ENCODE results near the gene TYMS. TPM values are rescaled to one million over a fixed set of nuclear protein-coding genes. Genes with fewer than 3 reads are reported as not detected.
A peak's percentile ranks its signal among the peaks of the same experiment; 100 is the strongest.

The TYMS gene
- total RNA-seq, 4 donors from 2014 or later: 0.26 to 28.6 (median 4.8) TPM; not detected in 1

DNA sequence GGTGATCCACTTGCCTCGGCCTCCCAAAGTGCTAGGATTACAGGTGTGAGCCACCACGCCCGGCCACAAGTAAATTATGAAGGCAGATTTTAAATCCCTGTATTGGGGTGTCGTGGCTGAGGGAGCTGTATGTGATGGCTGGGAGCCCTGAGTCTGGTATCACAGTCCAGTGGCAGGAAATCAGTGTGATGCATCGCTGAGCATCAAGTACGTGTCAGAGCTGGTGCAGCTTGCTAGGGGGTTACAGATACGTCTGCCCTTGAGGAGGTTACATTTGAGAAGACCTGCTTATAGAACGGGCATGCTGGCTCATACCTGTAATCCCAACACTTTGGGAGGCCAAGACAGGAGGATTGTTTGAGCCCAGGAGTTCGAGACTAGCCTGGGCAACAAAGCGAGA, 50.6 kb downstream of the TYMS start:
- no peaks in the 10 kb centered on the region for H3K36me3 ChIP-seq
- no peak for DNase-seq
- H3K27me3 ChIP-seq: no peaks in the 10 kb centered on the region
- peaks cover 3 to 7% of the 10 kb centered on the region in 2 donors for H3K4me1 ChIP-seq
- intact Hi-C loops (cut with DNase I; ENCODE audit: low total_unique reads): no loop called here
- no peak overlapping the region for H3K4me3 ChIP-seq
- no peak overlapping the region for H3K27ac ChIP-seq
- no peaks in the 10 kb centered on the region for H3K9me3 ChIP-seq
- no peak for TF ChIP-seq POLR2A (IDR thresholded peaks at IDR 0.05)
- TF ChIP-seq, protein P1, sequence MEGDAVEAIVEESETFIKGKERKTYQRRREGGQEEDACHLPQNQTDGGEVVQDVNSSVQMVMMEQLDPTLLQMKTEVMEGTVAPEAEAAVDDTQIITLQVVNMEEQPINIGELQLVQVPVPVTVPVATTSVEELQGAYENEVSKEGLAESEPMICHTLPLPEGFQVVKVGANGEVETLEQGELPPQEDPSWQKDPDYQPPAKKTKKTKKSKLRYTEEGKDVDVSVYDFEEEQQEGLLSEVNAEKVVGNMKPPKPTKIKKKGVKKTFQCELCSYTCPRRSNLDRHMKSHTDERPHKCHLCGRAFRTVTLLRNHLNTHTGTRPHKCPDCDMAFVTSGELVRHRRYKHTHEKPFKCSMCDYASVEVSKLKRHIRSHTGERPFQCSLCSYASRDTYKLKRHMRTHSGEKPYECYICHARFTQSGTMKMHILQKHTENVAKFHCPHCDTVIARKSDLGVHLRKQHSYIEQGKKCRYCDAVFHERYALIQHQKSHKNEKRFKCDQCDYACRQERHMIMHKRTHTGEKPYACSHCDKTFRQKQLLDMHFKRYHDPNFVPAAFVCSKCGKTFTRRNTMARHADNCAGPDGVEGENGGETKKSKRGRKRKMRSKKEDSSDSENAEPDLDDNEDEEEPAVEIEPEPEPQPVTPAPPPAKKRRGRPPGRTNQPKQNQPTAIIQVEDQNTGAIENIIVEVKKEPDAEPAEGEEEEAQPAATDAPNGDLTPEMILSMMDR (IDR thresholded peaks at IDR 0.05): no peak

DNA sequence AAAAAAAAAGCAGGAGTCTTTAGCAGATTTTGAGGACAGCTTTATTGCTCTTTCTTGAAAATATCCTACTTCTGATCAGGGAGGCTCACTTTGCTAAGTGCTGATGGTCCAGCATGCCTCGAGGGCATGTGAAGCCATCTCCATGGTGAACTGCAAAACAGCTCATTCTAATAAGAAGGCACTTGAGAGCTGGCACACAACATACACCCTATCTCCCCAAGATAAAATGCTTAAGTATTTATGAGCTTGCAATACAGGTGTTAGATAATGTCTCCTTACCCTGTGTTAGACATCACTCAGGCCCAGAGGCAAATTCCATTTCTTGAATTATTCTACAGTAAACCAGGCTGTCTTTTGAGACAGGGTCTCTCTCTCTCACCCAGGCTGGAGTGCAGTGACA, 52.3 kb downstream of the TYMS start:
- no peak overlapping the region for H3K4me3 ChIP-seq
- H3K27ac ChIP-seq: no peak overlapping the region
- H3K27me3 ChIP-seq: no peaks in the 10 kb centered on the region
- no peaks in the 10 kb centered on the region for H3K9me3 ChIP-seq
- no peak for TF ChIP-seq POLR2A (IDR thresholded peaks at IDR 0.05)
- TF ChIP-seq, protein P1 (IDR thresholded peaks at IDR 0.05): no peak
- no peak for DNase-seq
- H3K36me3 ChIP-seq: no peaks in the 10 kb centered on the region
- H3K4me1 ChIP-seq: peaks cover 3 to 7% of the 10 kb centered on the region in 2 donors
- intact Hi-C loops (cut with DNase I; ENCODE audit: low total_unique reads): no loop called here

DNA sequence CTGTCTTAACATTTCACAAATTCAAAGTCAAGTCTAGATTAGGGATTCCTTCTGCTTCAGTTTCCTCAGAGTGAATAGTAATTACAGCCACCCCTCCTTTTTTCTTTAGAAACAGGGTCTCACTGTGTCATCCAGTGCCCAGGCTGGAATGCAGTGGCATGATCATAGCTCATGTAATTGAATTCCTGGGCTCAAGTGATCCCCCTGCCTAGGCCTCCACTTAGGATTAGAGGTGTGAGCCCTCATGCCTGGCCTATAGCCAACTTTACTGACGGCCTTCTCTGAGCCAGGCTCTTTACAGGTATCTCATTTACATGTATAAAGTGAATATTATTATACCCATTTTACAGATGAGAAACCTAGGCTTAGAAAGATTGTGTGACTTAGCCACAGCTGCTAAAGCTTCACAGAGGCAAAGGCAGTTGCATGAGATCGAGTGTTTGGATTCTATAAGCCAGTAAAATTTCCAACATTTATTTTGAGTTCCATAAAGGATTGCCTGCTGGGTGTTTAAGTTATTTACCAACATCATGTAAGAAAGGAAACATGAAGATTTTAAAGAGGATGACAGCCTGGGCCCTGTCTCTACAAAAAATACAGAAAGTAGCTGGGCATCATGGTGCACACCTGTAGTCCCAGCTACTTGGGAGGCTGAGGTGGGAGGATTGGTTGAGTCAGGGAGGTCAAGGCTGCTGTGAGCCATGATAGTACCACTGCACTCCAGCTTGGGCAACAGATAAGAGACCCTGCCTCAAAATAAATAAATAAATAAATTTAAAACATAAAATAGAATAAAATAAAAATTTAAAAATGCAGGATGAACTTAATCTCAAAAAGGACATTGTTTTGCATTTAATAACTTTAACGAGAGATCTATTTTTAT, 53.2 kb downstream of the TYMS start:
- Histone ChIP-seq H3K9me3 (no peaks in the 10 kb centered on the region), H3K4me3 (peak overlapping the region in 1 of 2 donors; percentile 67), H3K27me3 (no peaks in the 10 kb centered on the region), H3K27ac (peak overlapping the region; percentile 73 to 82), H3K36me3 (no peaks in the 10 kb centered on the region), H3K4me1 (peaks cover 3 to 7% of the 10 kb centered on the region in 2 donors)
- intact Hi-C loops (cut with DNase I; ENCODE audit: low total_unique reads): no loop called here
- no peak for DNase-seq
- TF ChIP-seq POLR2A (IDR thresholded peaks at IDR 0.05): no peak

DNA sequence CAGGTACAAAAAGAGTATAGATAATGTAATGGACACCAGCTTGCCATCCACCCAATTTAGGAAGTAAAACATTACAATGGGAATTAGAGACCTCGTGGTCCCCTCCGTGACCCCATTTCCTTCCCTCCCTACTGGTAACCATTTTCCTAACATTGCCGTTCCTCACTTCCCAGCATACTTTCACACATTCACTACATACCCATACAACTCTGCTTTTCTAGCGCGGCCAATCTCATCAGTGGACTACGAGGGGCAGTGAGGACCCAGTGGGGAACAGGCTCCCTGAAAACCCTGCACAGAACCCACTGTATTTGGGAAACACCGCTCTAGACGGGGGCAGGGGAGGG, 53.8 kb downstream of the TYMS start:
- Histone ChIP-seq H3K9me3 (no peaks in the 10 kb centered on the region), H3K27me3 (no peaks in the 10 kb centered on the region), H3K4me1 (peaks cover 3 to 7% of the 10 kb centered on the region in 2 donors), H3K36me3 (no peaks in the 10 kb centered on the region), H3K4me3 (peak overlapping the region; percentile 67 to 72), H3K27ac (peak overlapping the region; percentile 73 to 82)
- no peak for DNase-seq
- intact Hi-C loops (cut with DNase I; ENCODE audit: low total_unique reads): no loop called here
- TF ChIP-seq POLR2A (IDR thresholded peaks at IDR 0.05): no peak
- TF ChIP-seq, protein P1 (IDR thresholded peaks at IDR 0.05): no peak

DNA sequence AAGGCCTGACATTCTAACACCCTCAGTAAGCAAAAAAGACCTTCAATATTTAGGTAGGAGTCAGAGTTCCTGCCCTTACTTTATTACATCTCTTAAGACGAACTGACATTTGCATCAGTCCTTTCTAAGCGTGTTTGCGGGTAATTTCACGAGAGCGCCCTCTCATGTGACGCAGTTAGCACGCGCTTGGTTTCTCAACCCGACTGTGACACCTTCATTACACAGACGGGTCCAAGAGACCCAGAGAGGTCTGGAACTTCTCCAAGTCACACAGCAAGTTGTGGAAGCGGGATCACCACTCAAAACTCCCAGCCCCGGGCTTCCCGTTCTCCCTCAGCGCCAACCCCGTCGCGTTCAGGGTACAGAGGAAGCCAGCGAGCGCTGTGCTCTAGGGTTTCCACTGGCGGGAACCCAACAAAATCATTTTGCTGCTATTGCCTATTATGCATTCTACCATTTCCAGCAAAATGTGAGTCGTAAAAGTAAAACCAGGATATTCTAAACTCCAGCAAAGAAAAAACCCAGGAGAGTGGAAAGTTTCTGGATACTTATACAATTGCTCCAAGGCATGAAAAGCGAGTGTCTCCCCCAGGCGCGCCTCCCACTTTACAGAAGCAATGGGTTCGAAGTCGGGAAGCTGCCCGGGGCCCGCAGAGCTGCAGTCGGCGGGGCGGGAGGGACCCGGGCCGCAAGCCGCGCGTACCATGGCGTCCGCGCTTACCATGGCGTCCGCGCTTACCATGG, 54.4 kb downstream of the TYMS start:
- TF ChIP-seq, protein P1 (IDR thresholded peaks at IDR 0.05): no peak
- no peak for TF ChIP-seq POLR2A (IDR thresholded peaks at IDR 0.05)
- DNase-seq: peak; percentile 75 to 79
- no peaks in the 10 kb centered on the region for H3K27me3 ChIP-seq
- H3K27ac ChIP-seq: peak overlapping the region; percentile 73 to 82
- peak overlapping the region; percentile 67 to 72 for H3K4me3 ChIP-seq
- peaks cover 3 to 7% of the 10 kb centered on the region in 2 donors for H3K4me1 ChIP-seq
- no peaks in the 10 kb centered on the region for H3K36me3 ChIP-seq
- intact Hi-C loops (cut with DNase I; ENCODE audit: low total_unique reads): no loop called here
- H3K9me3 ChIP-seq: no peaks in the 10 kb centered on the region

All from uterus (tissue), 4 donors.